Spleen (tissue), 11 donors: Measurements from ENCODE around the gene INTS12. TPM values are rescaled to one million over a fixed set of nuclear protein-coding genes. Genes with fewer than 3 reads are reported as not detected.
A peak's percentile ranks its signal among the peaks of the same experiment; 100 is the strongest.
"Not testable (repeated sequence)": the region's sequence is repeated elsewhere in the genome, so short reads cannot be mapped to it uniquely, and the experiment has no call there.

ENCODE experiments used
- DNase-seq: peaks from one replicate; pipeline ENCODE4 v3.0.0-alpha.2; 2020
- H3K27ac ChIP-seq, 8 donors: fragments of 200-600 bp; sonication (generic) in 7 of 8; 1 replicate in 4 of 8; 2 replicates in 4 of 8; pipeline versions ENCODE4 v1.5.0 to v1.8.0; 2016 to 2021; ENCODE audit warnings: inconsistent platforms in 4 of 8, mild to moderate bottlenecking in 4 of 8, moderate library complexity in 1 of 8
- H3K27me3 ChIP-seq, 7 donors: fragments of 200-600 bp; sonication (generic) in 6 of 7; replicated peaks in 1 of 7; 1 replicate in 4 of 7; 2 replicates in 3 of 7; pipeline versions ENCODE4 v1.5.0 to v1.8.0; 2016 to 2021; ENCODE audit warnings: inconsistent platforms in 3 of 7, mild to moderate bottlenecking in 1 of 7
- H3K36me3 ChIP-seq, 6 donors: fragments of 200-600 bp; sonication (generic) in 5 of 6; 1 replicate in 4 of 6; 2 replicates in 2 of 6; pipeline versions ENCODE4 v1.5.0 to v1.8.0; 2016 to 2021; ENCODE audit warnings: inconsistent platforms in 2 of 6
- H3K4me1 ChIP-seq, 6 donors: fragments of 200-600 bp; sonication (generic) in 5 of 6; 1 replicate in 3 of 6; 2 replicates in 3 of 6; pipeline versions ENCODE4 v1.5.0 to v1.8.0; 2016 to 2021; ENCODE audit warnings: inconsistent platforms in 3 of 6
- H3K4me3 ChIP-seq, 8 donors: fragments of 200-600 bp; sonication (generic) in 7 of 8; 1 replicate in 4 of 8; 2 replicates in 4 of 8; pipeline versions ENCODE4 v1.5.0 to v1.8.0; 2016 to 2021; ENCODE audit warnings: inconsistent platforms in 4 of 8, mild to moderate bottlenecking in 4 of 8, moderate library complexity in 2 of 8
- H3K9me3 ChIP-seq, 8 donors: fragments of 200-600 bp; sonication (generic) in 7 of 8; 1 replicate in 4 of 8; 2 replicates in 4 of 8; pipeline versions ENCODE4 v1.5.0 to v1.8.0; 2016 to 2021; ENCODE audit warnings: inconsistent platforms in 4 of 8
- POLR2A ChIP-seq, 3 donors: fragments of 450-650 bp; IDR thresholded peaks; one replicate each; pipeline ENCODE4 v1.5.1; 2017; ENCODE audit warnings: antibody characterized with exemption in 3 of 3, mild to moderate bottlenecking in 1 of 3
- POLR2AphosphoS5 ChIP-seq, 3 donors: sonication (generic); formaldehyde crosslinking; IDR thresholded peaks; one replicate each; pipeline ENCODE4 v1.5.1; 2017; ENCODE audit warnings: antibody characterized with exemption in 3 of 3
- WGBS, 5 donors: extraction: QIAGEN DNeasy Blood & Tissue Kit in 3 of 5; methylation state at CpG; one replicate each; pipeline versions ENCODE4 v1.1.5 to v1.1.7; 2013 to 2018; 5-methylcytosine and 5-hydroxymethylcytosine counted together
- intact Hi-C: fragments of 100-400 bp; cut with DNase I; formaldehyde crosslinking; loops from one replicate; pipeline ENCODE4 v1.15.0; 2023; ENCODE audit warnings: low total_unique reads
- polyA plus RNA-seq, 3 donors: library from polyadenylated mRNA; stranded (reverse); fragments of 200-250 nt; gene quantifications; one replicate each; pipeline ENCODE4 v1.2.1, GENCODE V29; 2013
- total RNA-seq, 7 donors: library from RNA; depleted of rRNA in 3 of 7; stranded (reverse); fragments of >200 nt in 3 of 7; fragmentation: NEBNext Ultra II Directional in 4 of 7; extraction: Animal tissue kit (Norgen Biotek cat#: 25700) in 4 of 7; gene quantifications; one replicate each; pipeline versions ENCODE4 v1.1.0 to v1.2.1, GENCODE V29; 2016 to 2021
- TF ChIP-seq, protein P1 (sequence below), 11 experiments: fragments of 200-600 bp in 7 of 11; fragments of 450-650 bp in 4 of 11; sonication (generic) in 4 of 11; IDR thresholded peaks in 8 of 11; conservative IDR thresholded peaks in 3 of 11; 1 replicate in 7 of 11; 2 replicates in 4 of 11; pipeline versions ENCODE4 v1.4.0 to v1.8.0; 2016 to 2021; ENCODE audit warnings: antibody characterized with exemption in 11 of 11, inconsistent platforms in 4 of 11, mild to moderate bottlenecking in 1 of 11
- donor health status: healthy with polysubstance abuse.
- donor health status: DM: no; HTN: no; CAD: no; lungs with moderate emphysema.
- donor health status: DM: no; HTN: no; CAD: no.
- donor health status: Bipolar disorder and iron deficiency.
- donor health status: healthy.
- donor health status: DM: no; HTN: no; CAD: no.
- donor health status: DM: yes; HTN: yes; CAD: no.

Gene INTS12
- total and polyA plus RNA-seq, 10 donors, result 10.1 to 37.3 (median 17.6) TPM

DNA sequence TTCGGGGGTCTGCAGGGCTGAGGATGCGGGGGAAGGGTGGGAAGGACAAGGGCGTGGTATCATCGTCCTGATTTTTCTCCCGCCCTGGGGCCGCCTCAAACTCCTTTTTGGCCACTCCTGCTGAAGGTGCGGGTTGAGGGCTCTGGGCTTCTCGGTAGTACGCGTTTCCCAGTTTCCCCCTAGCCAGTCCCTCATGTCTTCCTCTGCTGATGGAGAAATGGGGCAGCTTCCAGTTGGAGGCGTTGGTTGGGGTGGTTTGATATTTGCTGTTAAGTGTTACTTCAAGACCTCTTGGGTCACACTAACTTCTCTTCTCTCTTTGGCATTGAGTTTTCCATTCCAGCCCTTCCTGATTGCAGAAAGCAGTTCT is 577 bp upstream of the INTS12 start:
- DNase-seq, result no peak
- no peaks in the 10 kb centered on the region for H3K27me3 ChIP-seq
- H3K4me3 ChIP-seq, result peak overlapping the region; percentile 59 to 94 (median 88)
- WGBS, 5 donors, result 0 to 1% (median 0%) methylated on average over 6 to 11 of the region's 11 CpGs
- intact Hi-C loops, result loop anchor here (10.0 kb wide), 1 partner anchor 564 kb away; the partner anchor contains the start of gene TET2
- TF ChIP-seq, protein P1, sequence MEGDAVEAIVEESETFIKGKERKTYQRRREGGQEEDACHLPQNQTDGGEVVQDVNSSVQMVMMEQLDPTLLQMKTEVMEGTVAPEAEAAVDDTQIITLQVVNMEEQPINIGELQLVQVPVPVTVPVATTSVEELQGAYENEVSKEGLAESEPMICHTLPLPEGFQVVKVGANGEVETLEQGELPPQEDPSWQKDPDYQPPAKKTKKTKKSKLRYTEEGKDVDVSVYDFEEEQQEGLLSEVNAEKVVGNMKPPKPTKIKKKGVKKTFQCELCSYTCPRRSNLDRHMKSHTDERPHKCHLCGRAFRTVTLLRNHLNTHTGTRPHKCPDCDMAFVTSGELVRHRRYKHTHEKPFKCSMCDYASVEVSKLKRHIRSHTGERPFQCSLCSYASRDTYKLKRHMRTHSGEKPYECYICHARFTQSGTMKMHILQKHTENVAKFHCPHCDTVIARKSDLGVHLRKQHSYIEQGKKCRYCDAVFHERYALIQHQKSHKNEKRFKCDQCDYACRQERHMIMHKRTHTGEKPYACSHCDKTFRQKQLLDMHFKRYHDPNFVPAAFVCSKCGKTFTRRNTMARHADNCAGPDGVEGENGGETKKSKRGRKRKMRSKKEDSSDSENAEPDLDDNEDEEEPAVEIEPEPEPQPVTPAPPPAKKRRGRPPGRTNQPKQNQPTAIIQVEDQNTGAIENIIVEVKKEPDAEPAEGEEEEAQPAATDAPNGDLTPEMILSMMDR (IDR thresholded peaks at IDR 0.05 in 8 of 11, conservative IDR thresholded peaks at IDR 0.05 in 3 of 11), result no peak
- H3K4me1 ChIP-seq, result peaks cover 9 to 67% (median 29%) of the 10 kb centered on the region in 6 donors
- peak overlapping the region; percentile 65 to 91 (median 86) for H3K27ac ChIP-seq
- peaks cover 0 to 3% (median 0%) of the 10 kb centered on the region in 6 donors for H3K36me3 ChIP-seq
- H3K9me3 ChIP-seq, result no peaks in the 10 kb centered on the region

DNA sequence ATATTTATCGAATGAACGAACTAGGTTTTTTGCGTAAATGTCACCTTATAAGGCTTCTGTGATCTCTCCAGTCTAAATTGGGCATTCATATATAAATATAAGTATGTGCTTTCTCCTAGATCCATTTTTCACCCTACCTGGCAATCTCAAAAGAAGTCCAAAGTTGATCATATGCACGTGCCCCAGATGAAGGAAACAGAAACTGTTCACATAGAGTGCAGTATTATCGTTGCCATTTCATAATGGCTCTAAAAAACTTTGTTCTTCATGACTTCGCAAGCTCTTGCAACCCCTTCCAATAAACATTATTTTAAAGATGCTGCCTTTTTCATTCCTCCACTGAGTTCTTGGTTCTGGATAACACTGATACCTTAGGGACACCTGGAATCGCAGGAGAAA is 708 bp downstream of the INTS12 start:
- Histone ChIP-seq H3K27me3 (no peaks in the 10 kb centered on the region), H3K9me3 (no peaks in the 10 kb centered on the region), H3K4me3 (peak overlapping the region; percentile 59 to 94 (median 88)), H3K27ac (peak overlapping the region in 7 of 8 donors; percentile 65 to 91 (median 86)), H3K4me1 (peaks cover 9 to 66% (median 25%) of the 10 kb centered on the region in 6 donors), H3K36me3 (peaks cover 0 to 11% (median 1%) of the 10 kb centered on the region in 6 donors)
- TF ChIP-seq, protein P1 (IDR thresholded peaks at IDR 0.05 in 8 of 11, conservative IDR thresholded peaks at IDR 0.05 in 3 of 11), result no peak
- TF ChIP-seq POLR2AphosphoS5 (IDR thresholded peaks at IDR 0.05), result no peak
- no peak for TF ChIP-seq POLR2A (IDR thresholded peaks at IDR 0.05)
- no peak for DNase-seq
- WGBS, 5 donors, result 26 to 37% (median 34%) methylated on average over 7 of the region's 7 CpGs
- intact Hi-C loops, result loop anchor here (10.0 kb wide), 1 partner anchor 563 kb away; the partner anchor contains the start of gene TET2

DNA sequence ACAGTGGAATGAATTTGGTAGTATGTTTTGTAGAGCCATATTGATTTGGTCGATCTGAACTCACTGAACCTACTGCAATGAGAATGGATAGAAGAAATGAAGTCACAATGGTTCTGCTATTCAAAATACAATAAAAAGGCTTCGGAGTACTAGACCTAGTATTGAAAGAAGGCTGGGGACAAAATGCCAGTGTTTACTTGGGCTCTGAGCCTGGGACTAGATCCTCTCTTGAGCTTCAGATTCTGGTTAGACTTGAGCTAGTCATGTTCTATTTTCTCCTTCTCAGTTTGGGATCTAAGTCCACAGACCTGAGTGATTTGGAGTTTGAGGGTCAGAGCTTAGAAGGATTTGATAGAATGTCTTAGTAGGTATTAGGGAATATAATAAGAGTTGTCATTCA is 9.9 kb downstream of the INTS12 start:
- no peak overlapping the region for H3K27ac ChIP-seq
- H3K27me3 ChIP-seq, result no peaks in the 10 kb centered on the region
- peaks cover 0 to 19% (median 0%) of the 10 kb centered on the region in 6 donors for H3K4me1 ChIP-seq
- 93 to 99% (median 96%) methylated on average over 2 of the region's 2 CpGs for WGBS, 5 donors
- TF ChIP-seq, protein P1 (IDR thresholded peaks at IDR 0.05 in 8 of 11, conservative IDR thresholded peaks at IDR 0.05 in 3 of 11), result no peak
- TF ChIP-seq POLR2A (IDR thresholded peaks at IDR 0.05) (no peak), POLR2AphosphoS5 (IDR thresholded peaks at IDR 0.05) (no peak)
- intact Hi-C loops, result no loop called here
- DNase-seq, result no peak
- H3K9me3 ChIP-seq, result no peaks in the 10 kb centered on the region
- peaks cover 0 to 73% (median 37%) of the 10 kb centered on the region in 6 donors for H3K36me3 ChIP-seq
- no peak overlapping the region for H3K4me3 ChIP-seq

DNA sequence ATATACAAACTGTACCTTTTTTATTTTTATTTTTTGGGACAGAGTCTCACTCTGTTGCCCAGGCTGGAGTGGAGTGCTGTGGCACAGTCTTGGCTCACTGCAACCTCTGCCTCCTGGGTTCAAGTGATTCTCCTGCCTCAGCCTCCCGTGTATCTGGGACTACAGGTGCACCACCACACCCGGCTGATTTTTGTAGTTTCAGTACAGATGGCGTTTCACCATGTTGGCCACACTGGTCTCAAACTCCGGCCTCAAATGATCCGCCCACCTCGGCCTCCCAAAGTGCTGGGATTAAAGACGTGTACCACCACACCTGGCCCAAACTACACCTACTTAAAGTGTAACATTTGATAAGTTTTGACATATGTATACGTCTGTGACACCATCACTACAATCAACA is 12.7 kb downstream of the INTS12 start:
- H3K4me1 ChIP-seq, H3K27ac ChIP-seq, H3K9me3 ChIP-seq, intact Hi-C loops, H3K4me3 ChIP-seq, H3K27me3 ChIP-seq: not testable (repeated sequence)
- peaks cover 5 to 93% (median 55%) of the 10 kb centered on the region in 6 donors for H3K36me3 ChIP-seq
- DNase-seq, result peak; percentile 30
- 90 to 99% (median 93%) methylated on average over 8 of the region's 8 CpGs for WGBS, 5 donors

DNA sequence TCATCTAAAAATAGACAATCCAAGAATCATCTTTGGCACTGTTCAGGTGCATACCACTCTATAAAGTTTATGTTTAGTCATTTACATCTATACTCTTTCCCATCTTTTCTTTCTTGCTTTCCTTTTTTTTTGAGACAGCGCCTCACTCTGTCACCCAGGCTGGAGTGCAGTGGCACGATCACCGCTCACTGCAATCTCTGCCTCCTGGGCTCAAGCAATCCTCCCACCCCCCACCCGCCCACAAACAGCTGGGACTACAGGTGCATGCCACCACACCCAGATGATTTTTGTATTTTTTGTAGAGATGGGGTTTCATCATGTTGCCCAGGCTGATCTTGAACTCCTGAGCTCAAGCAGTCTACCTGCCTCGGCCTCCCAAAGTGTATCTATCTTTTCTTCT is 13.7 kb downstream of the INTS12 start:
- intact Hi-C loops, H3K27me3 ChIP-seq, H3K4me1 ChIP-seq, H3K9me3 ChIP-seq, H3K4me3 ChIP-seq, H3K27ac ChIP-seq, DNase-seq: not testable (repeated sequence)
- peaks cover 5 to 100% (median 61%) of the 10 kb centered on the region in 6 donors for H3K36me3 ChIP-seq
- WGBS, 5 donors, result 93 to 96% (median 94%) methylated on average over 5 of the region's 5 CpGs
